Ovary (tissue), 3 donors: Measurements from ENCODE around the gene RTTN.

Experiments used
- POLR2A ChIP-seq: fragments of 450-650 bp; IDR thresholded peaks from one replicate; pipeline ENCODE4 v1.6.1; 2017; ENCODE audit warnings: antibody characterized with exemption, mild to moderate bottlenecking, moderate library complexity
- TF ChIP-seq, protein P1 (sequence below), 3 donors: fragments of 450-650 bp in 2 of 3; fragments of 200-600 bp in 1 of 3; IDR thresholded peaks; one replicate each; pipeline versions ENCODE4 v1.5.1 to v1.8.0; 2016 to 2022; ENCODE audit warnings: antibody characterized with exemption in 3 of 3, mild to moderate bottlenecking in 1 of 3
- donor health status: DM: no; HTN: no; CAD: no.

DNA sequence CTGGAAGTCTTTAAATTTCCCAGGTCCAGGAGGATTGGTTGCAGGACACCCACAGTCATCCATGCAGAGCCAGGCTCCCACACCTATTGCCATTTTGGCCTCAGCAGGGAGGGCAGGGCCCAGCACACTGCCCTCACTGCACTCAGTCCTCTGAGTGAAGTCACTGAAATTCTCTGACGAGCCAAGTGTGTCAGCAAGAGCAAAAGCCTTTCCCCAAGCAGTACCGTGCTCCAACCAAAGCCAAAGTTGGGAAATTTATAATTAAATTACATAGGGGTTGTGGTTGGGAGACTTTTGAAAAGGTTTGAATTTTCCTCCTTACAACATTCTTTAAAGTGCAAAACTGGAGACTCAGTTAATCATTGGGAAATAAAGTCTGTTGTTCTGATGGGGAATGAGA, 159.3 kb downstream of the RTTN start:
- TF ChIP-seq, protein P1, sequence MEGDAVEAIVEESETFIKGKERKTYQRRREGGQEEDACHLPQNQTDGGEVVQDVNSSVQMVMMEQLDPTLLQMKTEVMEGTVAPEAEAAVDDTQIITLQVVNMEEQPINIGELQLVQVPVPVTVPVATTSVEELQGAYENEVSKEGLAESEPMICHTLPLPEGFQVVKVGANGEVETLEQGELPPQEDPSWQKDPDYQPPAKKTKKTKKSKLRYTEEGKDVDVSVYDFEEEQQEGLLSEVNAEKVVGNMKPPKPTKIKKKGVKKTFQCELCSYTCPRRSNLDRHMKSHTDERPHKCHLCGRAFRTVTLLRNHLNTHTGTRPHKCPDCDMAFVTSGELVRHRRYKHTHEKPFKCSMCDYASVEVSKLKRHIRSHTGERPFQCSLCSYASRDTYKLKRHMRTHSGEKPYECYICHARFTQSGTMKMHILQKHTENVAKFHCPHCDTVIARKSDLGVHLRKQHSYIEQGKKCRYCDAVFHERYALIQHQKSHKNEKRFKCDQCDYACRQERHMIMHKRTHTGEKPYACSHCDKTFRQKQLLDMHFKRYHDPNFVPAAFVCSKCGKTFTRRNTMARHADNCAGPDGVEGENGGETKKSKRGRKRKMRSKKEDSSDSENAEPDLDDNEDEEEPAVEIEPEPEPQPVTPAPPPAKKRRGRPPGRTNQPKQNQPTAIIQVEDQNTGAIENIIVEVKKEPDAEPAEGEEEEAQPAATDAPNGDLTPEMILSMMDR (IDR thresholded peaks at IDR 0.05): no peak
- TF ChIP-seq POLR2A: no peak
